ENCODE results near the gene KCNJ1. TPM values are rescaled to one million over a fixed set of nuclear protein-coding genes. Genes with fewer than 3 reads are reported as not detected.

Gene KCNJ1
- total and polyA plus RNA-seq, 5 donors from 2014 or later: 0.39 TPM; not detected in 4

- H3K27ac ChIP-seq (ENCODE audit: insufficient read depth, low read length, poor library complexity, severe bottlenecking): no peak overlapping the region
- no peak overlapping the region for H3K4me3 ChIP-seq (ENCODE audit: low read depth, low read length)
- peaks cover under 1% of the 10 kb centered on the region for H3K4me1 ChIP-seq (ENCODE audit: control insufficient read depth, insufficient read depth, low read length, poor library complexity, severe bottlenecking)
- Mint-ChIP-seq H3K27me3 (no peaks in the 10 kb centered on the region), H3K4me1 (peaks cover 0 to 21% (median 10%) of the 10 kb centered on the region in 4 donors), H3K4me3 (no peak overlapping the region), H3K36me3 (no peaks in the 10 kb centered on the region), H3K27ac (peak overlapping the region in 2 of 3 donors; percentile 55 to 85), H3K9me3 (no peaks in the 10 kb centered on the region)
- H3K36me3 ChIP-seq (ENCODE audit: control insufficient read depth, insufficient read depth, low read length): no peaks in the 10 kb centered on the region
- ATAC-seq (ENCODE audit: low read depth in 2 of 2) (no peak), DNase-seq (no peak)
- H3K9me3 ChIP-seq (ENCODE audit: control insufficient read depth in 2 of 2, low read length in 2 of 2): no peaks in the 10 kb centered on the region
- H3K27me3 ChIP-seq (ENCODE audit: control insufficient read depth, insufficient read depth, low read length): no peaks in the 10 kb centered on the region
These were observed 41.9 kb downstream of the KCNJ1 start for GRCh38 chr11:128825050-128825784.

GRCh38 chr11:128824191-128825049 is 42.7 kb downstream of the KCNJ1 start:
- H3K4me1 ChIP-seq (ENCODE audit: control insufficient read depth, insufficient read depth, low read length, poor library complexity, severe bottlenecking): no peaks in the 10 kb centered on the region
- ATAC-seq (ENCODE audit: low read depth in 2 of 2) (no peak), DNase-seq (no peak)
- H3K27ac Mint-ChIP-seq: peak overlapping the region in 1 of 3 donors; percentile 8
- H3K27me3 Mint-ChIP-seq: no peaks in the 10 kb centered on the region
- peaks cover 0 to 13% (median 5%) of the 10 kb centered on the region in 4 donors for H3K4me1 Mint-ChIP-seq
- no peak overlapping the region for H3K4me3 Mint-ChIP-seq
- no peak overlapping the region for H3K4me3 ChIP-seq (ENCODE audit: low read depth, low read length)
- H3K36me3 Mint-ChIP-seq: no peaks in the 10 kb centered on the region
- H3K9me3 ChIP-seq (ENCODE audit: control insufficient read depth in 2 of 2, low read length in 2 of 2): no peaks in the 10 kb centered on the region
- H3K9me3 Mint-ChIP-seq: no peaks in the 10 kb centered on the region
- H3K27me3 ChIP-seq (ENCODE audit: control insufficient read depth, insufficient read depth, low read length): no peaks in the 10 kb centered on the region
- H3K36me3 ChIP-seq (ENCODE audit: control insufficient read depth, insufficient read depth, low read length): peaks cover under 1% of the 10 kb centered on the region
- H3K27ac ChIP-seq (ENCODE audit: insufficient read depth, low read length, poor library complexity, severe bottlenecking): no peak overlapping the region

GRCh38 chr11:128823753-128824152 is 43.3 kb downstream of the KCNJ1 start:
- H3K27ac ChIP-seq (ENCODE audit: insufficient read depth, low read length, poor library complexity, severe bottlenecking): no peak overlapping the region
- Mint-ChIP-seq H3K27me3 (no peaks in the 10 kb centered on the region), H3K9me3 (no peaks in the 10 kb centered on the region), H3K4me3 (peak overlapping the region in 1 of 4 donors; percentile 38), H3K27ac (peak overlapping the region in 2 of 3 donors; percentile 8 to 73), H3K4me1 (peaks cover 0 to 14% (median 7%) of the 10 kb centered on the region in 4 donors), H3K36me3 (peaks cover 6% of the 10 kb centered on the region)
- H3K4me3 ChIP-seq (ENCODE audit: low read depth, low read length): no peak overlapping the region
- peaks cover 8% of the 10 kb centered on the region for H3K36me3 ChIP-seq (ENCODE audit: control insufficient read depth, insufficient read depth, low read length)
- H3K9me3 ChIP-seq (ENCODE audit: control insufficient read depth in 2 of 2, low read length in 2 of 2): no peaks in the 10 kb centered on the region
- ATAC-seq (ENCODE audit: low read depth in 2 of 2): no peak
- no peak for DNase-seq
- no peaks in the 10 kb centered on the region for H3K27me3 ChIP-seq (ENCODE audit: control insufficient read depth, insufficient read depth, low read length)
- no peaks in the 10 kb centered on the region for H3K4me1 ChIP-seq (ENCODE audit: control insufficient read depth, insufficient read depth, low read length, poor library complexity, severe bottlenecking)

- Mint-ChIP-seq H3K9me3 (no peaks in the 10 kb centered on the region), H3K27ac (peak overlapping the region in 1 of 3 donors; percentile 10)
- no peaks in the 10 kb centered on the region for H3K9me3 ChIP-seq (ENCODE audit: control insufficient read depth in 2 of 2, low read length in 2 of 2)
These were observed 45.0 kb downstream of the KCNJ1 start for GRCh38 chr11:128822130-128822529.

GRCh38 chr11:128821556-128821955 is 45.5 kb downstream of the KCNJ1 start:
- ATAC-seq (ENCODE audit: low read depth in 2 of 2): no peak
- no peaks in the 10 kb centered on the region for H3K9me3 Mint-ChIP-seq

More at GRCh38 chr11:128822130-128822529, 45.0 kb downstream of the KCNJ1 start:
- Histone ChIP-seq H3K27me3 (ENCODE audit: control insufficient read depth, insufficient read depth, low read length) (no peaks in the 10 kb centered on the region), H3K4me1 (ENCODE audit: control insufficient read depth, insufficient read depth, low read length, poor library complexity, severe bottlenecking) (no peaks in the 10 kb centered on the region), H3K4me3 (ENCODE audit: low read depth, low read length) (no peak overlapping the region), H3K36me3 (ENCODE audit: control insufficient read depth, insufficient read depth, low read length) (peaks cover 20% of the 10 kb centered on the region), H3K27ac (ENCODE audit: insufficient read depth, low read length, poor library complexity, severe bottlenecking) (no peak overlapping the region)
- no peak for ATAC-seq (ENCODE audit: low read depth in 2 of 2)
- Mint-ChIP-seq H3K27me3 (no peaks in the 10 kb centered on the region), H3K4me1 (peaks cover 4 to 12% (median 6%) of the 10 kb centered on the region in 4 donors), H3K36me3 (peaks cover 11% of the 10 kb centered on the region), H3K4me3 (no peak overlapping the region)
- no peak for DNase-seq

GRCh38 chr11:128819198-128819597 is 47.9 kb downstream of the KCNJ1 start:
- peaks cover 18% of the 10 kb centered on the region for H3K36me3 Mint-ChIP-seq
- H3K27ac Mint-ChIP-seq: peak overlapping the region in 2 of 3 donors; percentile 50 to 65
- no peaks in the 10 kb centered on the region for H3K9me3 Mint-ChIP-seq
- peaks cover 4 to 7% (median 5%) of the 10 kb centered on the region in 4 donors for H3K4me1 Mint-ChIP-seq
- no peak overlapping the region for H3K27ac ChIP-seq (ENCODE audit: insufficient read depth, low read length, poor library complexity, severe bottlenecking)
- H3K4me3 Mint-ChIP-seq: no peak overlapping the region
- DNase-seq: no peak
- no peaks in the 10 kb centered on the region for H3K27me3 Mint-ChIP-seq
- no peaks in the 10 kb centered on the region for H3K9me3 ChIP-seq (ENCODE audit: control insufficient read depth in 2 of 2, low read length in 2 of 2)
- no peak for ATAC-seq (ENCODE audit: low read depth in 2 of 2)
- peaks cover 37% of the 10 kb centered on the region for H3K36me3 ChIP-seq (ENCODE audit: control insufficient read depth, insufficient read depth, low read length)
- no peaks in the 10 kb centered on the region for H3K27me3 ChIP-seq (ENCODE audit: control insufficient read depth, insufficient read depth, low read length)
- H3K4me1 ChIP-seq (ENCODE audit: control insufficient read depth, insufficient read depth, low read length, poor library complexity, severe bottlenecking): no peaks in the 10 kb centered on the region
- H3K4me3 ChIP-seq (ENCODE audit: low read depth, low read length): no peak overlapping the region

More at GRCh38 chr11:128821556-128821955, 45.5 kb downstream of the KCNJ1 start:
- H3K27me3 Mint-ChIP-seq: no peaks in the 10 kb centered on the region
- no peak overlapping the region for H3K27ac Mint-ChIP-seq
- no peaks in the 10 kb centered on the region for H3K27me3 ChIP-seq (ENCODE audit: control insufficient read depth, insufficient read depth, low read length)
- peaks cover 26% of the 10 kb centered on the region for H3K36me3 ChIP-seq (ENCODE audit: control insufficient read depth, insufficient read depth, low read length)
- H3K36me3 Mint-ChIP-seq: peaks cover 14% of the 10 kb centered on the region
- H3K4me1 ChIP-seq (ENCODE audit: control insufficient read depth, insufficient read depth, low read length, poor library complexity, severe bottlenecking): no peaks in the 10 kb centered on the region
- no peaks in the 10 kb centered on the region for H3K9me3 ChIP-seq (ENCODE audit: control insufficient read depth in 2 of 2, low read length in 2 of 2)
- H3K4me1 Mint-ChIP-seq: peaks cover 4 to 9% (median 5%) of the 10 kb centered on the region in 4 donors
- no peak overlapping the region for H3K4me3 ChIP-seq (ENCODE audit: low read depth, low read length)
- no peak overlapping the region for H3K27ac ChIP-seq (ENCODE audit: insufficient read depth, low read length, poor library complexity, severe bottlenecking)
- no peak for DNase-seq
- no peak overlapping the region for H3K4me3 Mint-ChIP-seq

GRCh38 chr11:128814856-128815705 is 52.0 kb downstream of the KCNJ1 start:
- Histone ChIP-seq H3K9me3 (ENCODE audit: control insufficient read depth in 2 of 2, low read length in 2 of 2) (no peaks in the 10 kb centered on the region), H3K4me1 (ENCODE audit: control insufficient read depth, insufficient read depth, low read length, poor library complexity, severe bottlenecking) (no peaks in the 10 kb centered on the region), H3K27me3 (ENCODE audit: control insufficient read depth, insufficient read depth, low read length) (no peaks in the 10 kb centered on the region), H3K27ac (ENCODE audit: insufficient read depth, low read length, poor library complexity, severe bottlenecking) (no peak overlapping the region), H3K4me3 (ENCODE audit: low read depth, low read length) (no peak overlapping the region), H3K36me3 (ENCODE audit: control insufficient read depth, insufficient read depth, low read length) (peaks cover 77% of the 10 kb centered on the region)
- DNase-seq (no peak), ATAC-seq (ENCODE audit: low read depth in 2 of 2) (no peak)
- H3K9me3 Mint-ChIP-seq: no peaks in the 10 kb centered on the region
- H3K36me3 Mint-ChIP-seq: peaks cover 39% of the 10 kb centered on the region
- no peak overlapping the region for H3K4me3 Mint-ChIP-seq
- H3K27me3 Mint-ChIP-seq: no peaks in the 10 kb centered on the region
- peaks cover 4 to 11% (median 4%) of the 10 kb centered on the region in 4 donors for H3K4me1 Mint-ChIP-seq
- no peak overlapping the region for H3K27ac Mint-ChIP-seq
